PFSK-1 (cell line): ENCODE data around the gene ANKRD34B.

Experiments
- FOXP2 ChIP-seq: optimal IDR thresholded peaks from 2 replicates; pipeline ENCODE3; 2011; ENCODE audit warnings: borderline replicate concordance, control low read depth, inconsistent platforms; ENCODE audit not compliant: insufficient read depth; ENCODE audit errors: extremely low read length, extremely low read depth
- POLR2AphosphoS5 ChIP-seq: IDR thresholded peaks from 2 replicates; pipeline ENCODE4 v1.6.1; 2012; ENCODE audit warnings: low read depth, mild to moderate bottlenecking, control low read depth, low read length, moderate library complexity
- REST ChIP-seq, 2 experiments: IDR thresholded peaks; 2 replicates each; pipeline versions ENCODE4 v1.6.1 to v1.8.0; 2011 to 2012; ENCODE audit warnings: low read depth in 2 of 2, low read length in 2 of 2, control low read depth in 1 of 2, inconsistent platforms in 1 of 2, mild to moderate bottlenecking in 1 of 2, moderate library complexity in 1 of 2; ENCODE audit not compliant: insufficient read depth in 1 of 2
- SIN3A ChIP-seq: IDR thresholded peaks from 2 replicates; pipeline ENCODE4 v1.6.1; 2012; ENCODE audit warnings: mild to moderate bottlenecking, low read length, moderate library complexity, borderline replicate concordance; ENCODE audit not compliant: insufficient read depth
- TAF1 ChIP-seq: IDR thresholded peaks from 2 replicates; pipeline ENCODE4 v1.6.1; 2012; ENCODE audit warnings: low read length, control low read depth, borderline replicate concordance; ENCODE audit not compliant: insufficient read depth

Gene ANKRD34B

GRCh38 chr5:80507663-80508062, 62.4 kb downstream of the ANKRD34B start:
- TF ChIP-seq SIN3A (no peak), FOXP2 (no peak), POLR2AphosphoS5 (no peak), TAF1 (no peak), REST (IDR thresholded peaks at IDR 0.05; ENCODE audit: insufficient read depth in 1 of 2, low read depth in 2 of 2, low read length in 2 of 2) (no peak)
